Naive thymus-derived CD8-positive, alpha-beta T cell (primary cell): ENCODE data around the gene HSPB8. TPM values are rescaled to one million over a fixed set of nuclear protein-coding genes. Genes with fewer than 3 reads are reported as not detected.
"Not testable (repeated sequence)": the region's sequence is repeated elsewhere in the genome, so short reads cannot be mapped to it uniquely, and the experiment has no call there.

Experiments used
- ATAC-seq, 2 donors: fragments of 150-1000 bp; cut with Tn5 transposase in 1 of 2; sonication (Bioruptor Pico), chemical (Tn5 transposase) in 1 of 2; 1 replicate in 1 of 2; 2 replicates in 1 of 2; pipeline ENCODE4 v1.10.0; 2021; ENCODE audit warnings: mild to moderate bottlenecking in 2 of 2, moderate library complexity in 2 of 2
- POLR2A ChIA-PET: fragments of 350-600 bp; sonication (Branson Sonifier 250); formaldehyde crosslinking; loops from one replicate; lab custom pipeline; 2021; ENCODE audit warnings: antibody characterized with exemption; lab: Charles Lee
- DNase-seq, 10 donors: peaks; one replicate each; pipeline versions ENCODE4 v3.0.0 to v3.0.0-alpha.2; 2020 to 2022
- H3K27ac Mint-ChIP-seq, 10 donors: one replicate each; pipeline ENCODE4 v1.8.0; 2020 to 2022; ENCODE audit warnings: mild to moderate bottlenecking in 10 of 10, mixed read lengths in 10 of 10, moderate library complexity in 4 of 10, inconsistent platforms in 1 of 10
- H3K27me3 Mint-ChIP-seq, 5 donors: one replicate each; pipeline ENCODE4 v1.8.0; 2021 to 2022; ENCODE audit warnings: mixed read lengths in 5 of 5
- H3K36me3 Mint-ChIP-seq, 3 donors: one replicate each; pipeline ENCODE4 v1.8.0; 2020 to 2022; ENCODE audit warnings: mixed read lengths in 3 of 3, mild to moderate bottlenecking in 2 of 3, inconsistent platforms in 1 of 3
- H3K4me1 Mint-ChIP-seq, 4 donors: one replicate each; pipeline ENCODE4 v1.8.0; 2021 to 2022; ENCODE audit warnings: mixed read lengths in 4 of 4
- H3K4me3 Mint-ChIP-seq, 10 donors: one replicate each; pipeline ENCODE4 v1.8.0; 2020 to 2022; ENCODE audit warnings: mild to moderate bottlenecking in 10 of 10, mixed read lengths in 10 of 10, moderate library complexity in 6 of 10, inconsistent platforms in 1 of 10
- H3K9me3 Mint-ChIP-seq, 9 donors: one replicate each; pipeline ENCODE4 v1.8.0; 2020 to 2022; ENCODE audit warnings: mixed read lengths in 9 of 9, mild to moderate bottlenecking in 3 of 9, inconsistent platforms in 1 of 9, moderate library complexity in 1 of 9
- polyA plus RNA-seq, 3 donors: library from polyadenylated mRNA; unstranded; fragments of 300-500 nt; fragmentation: Illumina TruSeq; gene quantifications; one replicate each; pipeline ENCODE4 v1.2.3, GENCODE V29; 2021
- total RNA-seq, 8 experiments: library from RNA in 2 of 8; stranded (reverse) in 2 of 8; gene quantifications; one replicate each; pipeline ENCODE4 v1.2.3 and lab custom pipeline; 2021 to 2026

Gene HSPB8
- total and polyA plus RNA-seq, 5 experiments from 2014 or later = not detected

- no peak overlapping the region for H3K4me3 Mint-ChIP-seq
- H3K9me3 Mint-ChIP-seq = peaks cover 0 to 11% (median 4%) of the 10 kb centered on the region in 9 donors
- H3K36me3 Mint-ChIP-seq = no peaks in the 10 kb centered on the region
- no peaks in the 10 kb centered on the region for H3K4me1 Mint-ChIP-seq
- POLR2A ChIA-PET = no interaction called here
- DNase-seq = no peak
- no peak overlapping the region for H3K27ac Mint-ChIP-seq
- no peak for ATAC-seq
- H3K27me3 Mint-ChIP-seq = peaks cover 0 to 11% (median 0%) of the 10 kb centered on the region in 5 donors
These were observed 19.7 kb downstream of the HSPB8 start for GRCh38 chr12:119198440-119198839.

GRCh38 chr12:119200601-119201000 is 21.9 kb downstream of the HSPB8 start:
- H3K4me3 Mint-ChIP-seq = no peak overlapping the region
- H3K36me3 Mint-ChIP-seq = no peaks in the 10 kb centered on the region
- POLR2A ChIA-PET = no interaction called here
- ATAC-seq (no peak), DNase-seq (no peak)
- no peaks in the 10 kb centered on the region for H3K4me1 Mint-ChIP-seq
- no peak overlapping the region for H3K27ac Mint-ChIP-seq
- H3K27me3 Mint-ChIP-seq = peaks cover 0 to 18% (median 0%) of the 10 kb centered on the region in 5 donors
- H3K9me3 Mint-ChIP-seq = peaks cover 0 to 3% (median 0%) of the 10 kb centered on the region in 9 donors

GRCh38 chr12:119201789-119202543 is 23.2 kb downstream of the HSPB8 start:
- POLR2A ChIA-PET = no interaction called here

GRCh38 chr12:119202544-119202943 is 23.8 kb downstream of the HSPB8 start:
- peaks cover 0 to 3% (median 0%) of the 10 kb centered on the region in 9 donors for H3K9me3 Mint-ChIP-seq
- H3K4me1 Mint-ChIP-seq = no peaks in the 10 kb centered on the region

More at GRCh38 chr12:119201789-119202543, 23.2 kb downstream of the HSPB8 start:
- ATAC-seq (no peak), DNase-seq (no peak)
- Mint-ChIP-seq H3K4me3 (no peak overlapping the region), H3K27ac (no peak overlapping the region), H3K36me3 (no peaks in the 10 kb centered on the region), H3K9me3 (peaks cover 0 to 3% (median 0%) of the 10 kb centered on the region in 9 donors), H3K4me1 (no peaks in the 10 kb centered on the region), H3K27me3 (peaks cover 0 to 18% (median 0%) of the 10 kb centered on the region in 5 donors)

GRCh38 chr12:119204131-119204530 is 25.4 kb downstream of the HSPB8 start:
- DNase-seq = no peak
- no peak for ATAC-seq
- H3K9me3 Mint-ChIP-seq = peaks cover 0 to under 1% (median 0%) of the 10 kb centered on the region in 9 donors
- POLR2A ChIA-PET = no interaction called here
- H3K27ac Mint-ChIP-seq = no peak overlapping the region
- H3K4me3 Mint-ChIP-seq = no peak overlapping the region
- no peaks in the 10 kb centered on the region for H3K36me3 Mint-ChIP-seq
- H3K27me3 Mint-ChIP-seq = peaks cover 0 to 30% (median 0%) of the 10 kb centered on the region in 5 donors
- H3K4me1 Mint-ChIP-seq = no peaks in the 10 kb centered on the region

More at GRCh38 chr12:119202544-119202943, 23.8 kb downstream of the HSPB8 start:
- Mint-ChIP-seq H3K4me3 (no peak overlapping the region), H3K36me3 (no peaks in the 10 kb centered on the region), H3K27ac (no peak overlapping the region), H3K27me3 (peaks cover 0 to 18% (median 0%) of the 10 kb centered on the region in 5 donors)
- DNase-seq (no peak), ATAC-seq (no peak)
- POLR2A ChIA-PET = no interaction called here

- POLR2A ChIA-PET = no interaction called here
- Mint-ChIP-seq H3K4me1 (no peaks in the 10 kb centered on the region), H3K27ac (no peak overlapping the region), H3K36me3 (no peaks in the 10 kb centered on the region), H3K27me3 (peaks cover 0 to 30% (median 0%) of the 10 kb centered on the region in 5 donors), H3K4me3 (no peak overlapping the region), H3K9me3 (no peaks in the 10 kb centered on the region)
- ATAC-seq (no peak), DNase-seq (no peak)
These were observed 26.0 kb downstream of the HSPB8 start for GRCh38 chr12:119204671-119205285.

GRCh38 chr12:119206348-119207062 is 27.8 kb downstream of the HSPB8 start:
- no peaks in the 10 kb centered on the region for H3K4me1 Mint-ChIP-seq
- peaks cover 0 to 4% (median 0%) of the 10 kb centered on the region in 9 donors for H3K9me3 Mint-ChIP-seq
- H3K36me3 Mint-ChIP-seq = no peaks in the 10 kb centered on the region
- H3K4me3 Mint-ChIP-seq = no peak overlapping the region
- ATAC-seq = no peak
- POLR2A ChIA-PET = no interaction called here
- peaks cover 0 to 30% (median 3%) of the 10 kb centered on the region in 5 donors for H3K27me3 Mint-ChIP-seq
- H3K27ac Mint-ChIP-seq = no peak overlapping the region
- no peak for DNase-seq

GRCh38 chr12:119207063-119207560 is 28.4 kb downstream of the HSPB8 start:
- POLR2A ChIA-PET = no interaction called here
- no peak for DNase-seq
- no peaks in the 10 kb centered on the region for H3K36me3 Mint-ChIP-seq
- H3K4me3 Mint-ChIP-seq = no peak overlapping the region
- no peak overlapping the region for H3K27ac Mint-ChIP-seq
- H3K27me3 Mint-ChIP-seq = peaks cover 0 to 30% (median 3%) of the 10 kb centered on the region in 5 donors
- peaks cover 0 to 4% (median 0%) of the 10 kb centered on the region in 9 donors for H3K9me3 Mint-ChIP-seq
- no peak for ATAC-seq
- no peaks in the 10 kb centered on the region for H3K4me1 Mint-ChIP-seq

GRCh38 chr12:119208626-119209061 is 29.9 kb downstream of the HSPB8 start:
- Mint-ChIP-seq H3K4me3 (no peak overlapping the region), H3K36me3 (no peaks in the 10 kb centered on the region)
- POLR2A ChIA-PET = no interaction called here

GRCh38 chr12:119211884-119212283 is 33.2 kb downstream of the HSPB8 start:
- Mint-ChIP-seq H3K4me3 (no peak overlapping the region), H3K27ac (no peak overlapping the region), H3K27me3 (peaks cover 0 to 12% (median 3%) of the 10 kb centered on the region in 5 donors), H3K36me3 (no peaks in the 10 kb centered on the region), H3K4me1 (no peaks in the 10 kb centered on the region), H3K9me3 (peaks cover 0 to 4% (median 0%) of the 10 kb centered on the region in 9 donors)
- POLR2A ChIA-PET = no interaction called here
- DNase-seq (no peak), ATAC-seq (no peak)

More at GRCh38 chr12:119208626-119209061, 29.9 kb downstream of the HSPB8 start:
- DNase-seq = no peak
- Mint-ChIP-seq H3K27me3 (peaks cover 0 to 17% (median 3%) of the 10 kb centered on the region in 5 donors), H3K27ac (no peak overlapping the region), H3K9me3 (peaks cover 0 to 4% (median 0%) of the 10 kb centered on the region in 9 donors), H3K4me1 (no peaks in the 10 kb centered on the region)
- ATAC-seq = no peak

- H3K4me1 Mint-ChIP-seq = no peaks in the 10 kb centered on the region
- POLR2A ChIA-PET = no interaction called here
- peaks cover 0 to 6% (median 0%) of the 10 kb centered on the region in 3 donors for H3K36me3 Mint-ChIP-seq
- ATAC-seq = no peak
- no peak overlapping the region for H3K4me3 Mint-ChIP-seq
- no peak overlapping the region for H3K27ac Mint-ChIP-seq
- H3K9me3 Mint-ChIP-seq = peaks cover 0 to 6% (median 0%) of the 10 kb centered on the region in 9 donors
- H3K27me3 Mint-ChIP-seq = peaks cover 0 to 12% (median 4%) of the 10 kb centered on the region in 5 donors
- DNase-seq = no peak
These were observed 37.4 kb downstream of the HSPB8 start for GRCh38 chr12:119216084-119216483.

- H3K27me3 Mint-ChIP-seq = peaks cover 0 to 12% (median 4%) of the 10 kb centered on the region in 5 donors
- H3K4me1 Mint-ChIP-seq, POLR2A ChIA-PET, H3K4me3 Mint-ChIP-seq, ATAC-seq, H3K36me3 Mint-ChIP-seq, H3K27ac Mint-ChIP-seq, H3K9me3 Mint-ChIP-seq, DNase-seq: not testable (repeated sequence)
These were observed 40.1 kb downstream of the HSPB8 start for GRCh38 chr12:119218875-119219274.
